Activated effector memory CD4-positive, alpha-beta T cell treated with anti-CD3 and anti-CD28 coated beads, Interleukin-2, amount 50 U/mL, for 16 hours (primary cell): ENCODE results near the gene PIEZO1.
"Not testable (repeated sequence)": the region's sequence is repeated elsewhere in the genome, so short reads cannot be mapped to it uniquely, and the experiment has no call there.

Source experiments
- DNase-seq: peaks from one replicate; pipeline ENCODE4 v3.0.0-alpha.2; 2020

The PIEZO1 gene

GRCh38 chr16:88804173-88804551 is 19.1 kb upstream of the PIEZO1 start:
- DNase-seq, result no peak

- peak; percentile 95 for DNase-seq
Measured at GRCh38 chr16:88803264-88803987, 18.4 kb upstream of the PIEZO1 start, which contains the start of gene CDT1. TSS of gene CDT1 (plus strand) at chr16:88803789. CDS start at chr16:88803832, 43 bp downstream.

GRCh38 chr16:88800277-88800592 is 15.2 kb upstream of the PIEZO1 start:
- DNase-seq, result no peak

- no peak for DNase-seq
Measured at GRCh38 chr16:88799569-88800276, 14.7 kb upstream of the PIEZO1 start.

- DNase-seq, result no peak
Measured at GRCh38 chr16:88798772-88799455, 13.9 kb upstream of the PIEZO1 start.

- DNase-seq, result no peak
Measured at GRCh38 chr16:88798073-88798472, 13.1 kb upstream of the PIEZO1 start.

- no peak for DNase-seq
Measured at GRCh38 chr16:88796278-88796677, 11.3 kb upstream of the PIEZO1 start.

- DNase-seq, result no peak
Measured at GRCh38 chr16:88793251-88793954, 8.4 kb upstream of the PIEZO1 start.

- no peak for DNase-seq
Measured at GRCh38 chr16:88792668-88793250, 7.7 kb upstream of the PIEZO1 start.

GRCh38 chr16:88792078-88792550 is 7.1 kb upstream of the PIEZO1 start:
- DNase-seq, result no peak

GRCh38 chr16:88790312-88791211 is 5.5 kb upstream of the PIEZO1 start:
- DNase-seq, result peak; percentile 86

GRCh38 chr16:88789594-88789993 is 4.6 kb upstream of the PIEZO1 start:
- DNase-seq, result no peak

GRCh38 chr16:88788749-88789148 is 3.7 kb upstream of the PIEZO1 start:
- DNase-seq, result not testable (repeated sequence)

- DNase-seq, result no peak
Measured at GRCh38 chr16:88787579-88788314, 2.7 kb upstream of the PIEZO1 start.

- no peak for DNase-seq
Measured at GRCh38 chr16:88784856-88785105, 239 bp downstream of the PIEZO1 start.

- peak; percentile 83 for DNase-seq
Measured at GRCh38 chr16:88784074-88784855, 755 bp downstream of the PIEZO1 start.

GRCh38 chr16:88783391-88784073 is 1.5 kb downstream of the PIEZO1 start:
- DNase-seq, result peak; percentile 74

- DNase-seq, result peak; percentile 93
Measured at GRCh38 chr16:88782454-88783390, 2.3 kb downstream of the PIEZO1 start.
